HG03354 (cell line): Measurements from ENCODE around the gene XYLT1.

Experiments
- ATAC-seq: cut with Tn5 transposase; IDR thresholded peaks from one replicate; pipeline ENCODE4 v1.9.1; 2021; ENCODE audit warnings: mild to moderate bottlenecking; ENCODE audit not compliant: unreplicated experiment, poor library complexity, severe bottlenecking

Gene XYLT1

DNA sequence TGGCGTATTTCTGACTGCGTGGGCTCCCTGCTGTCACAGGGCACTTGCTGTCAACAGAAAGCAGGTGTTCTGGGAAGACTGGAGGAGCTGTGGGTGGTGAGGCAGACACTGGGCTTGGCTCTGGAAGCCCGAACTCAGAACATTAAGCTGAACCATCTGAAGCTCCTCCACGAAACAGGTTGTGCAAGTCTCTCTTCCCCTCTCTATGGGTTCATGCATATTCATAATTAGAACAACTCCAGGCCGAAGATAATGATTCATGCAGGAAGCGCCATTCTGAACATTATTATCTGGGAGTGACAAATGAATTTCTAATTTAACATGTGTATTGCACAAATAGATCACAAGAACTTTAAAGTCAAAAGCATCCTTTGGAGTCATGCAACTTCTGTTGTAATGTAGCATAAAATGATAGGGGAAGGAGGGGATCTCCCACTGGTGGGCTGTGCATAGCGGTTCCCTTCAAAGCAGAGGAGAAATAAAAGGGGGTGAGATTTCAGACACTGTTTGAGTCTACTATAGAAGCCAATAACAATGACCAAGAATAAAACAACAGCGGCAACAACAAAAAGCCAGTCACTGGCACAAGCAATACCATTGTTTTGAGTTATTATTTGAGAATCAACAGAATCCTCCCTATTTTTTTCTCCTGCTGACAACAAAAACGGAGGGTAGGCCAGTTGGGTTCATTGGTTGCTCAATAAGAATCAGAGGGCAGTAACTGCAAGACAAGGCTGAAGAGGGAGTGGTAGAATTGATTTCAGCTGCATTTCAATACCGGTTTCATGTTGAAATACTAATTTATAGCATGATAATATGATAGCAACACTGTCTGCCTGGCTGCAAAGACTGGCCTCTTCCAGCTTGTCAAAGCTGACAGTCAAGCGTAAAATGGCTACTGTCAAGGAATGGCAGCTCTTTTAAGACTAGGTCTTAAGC is 407.3 kb downstream of the XYLT1 start:
- ATAC-seq = no peak

DNA sequence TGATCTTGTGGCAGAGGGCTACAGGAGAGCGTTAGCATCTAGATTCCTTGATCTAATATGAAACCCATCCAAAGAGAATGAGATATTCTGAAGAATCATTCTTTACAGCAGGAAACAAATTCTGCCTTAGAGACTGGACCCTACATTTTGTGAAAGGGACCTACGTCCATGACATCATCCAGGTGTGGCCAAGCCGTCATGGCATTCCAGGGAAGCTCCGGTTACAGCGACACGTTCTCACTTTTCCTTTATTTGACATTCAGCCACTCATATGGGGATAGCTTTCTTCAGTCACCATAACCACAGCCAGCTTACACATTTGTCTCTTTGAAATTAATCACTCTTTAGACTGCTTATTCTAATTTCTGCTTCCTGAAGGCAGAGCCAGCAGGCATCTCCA is 408.1 kb downstream of the XYLT1 start:
- no peak for ATAC-seq

DNA sequence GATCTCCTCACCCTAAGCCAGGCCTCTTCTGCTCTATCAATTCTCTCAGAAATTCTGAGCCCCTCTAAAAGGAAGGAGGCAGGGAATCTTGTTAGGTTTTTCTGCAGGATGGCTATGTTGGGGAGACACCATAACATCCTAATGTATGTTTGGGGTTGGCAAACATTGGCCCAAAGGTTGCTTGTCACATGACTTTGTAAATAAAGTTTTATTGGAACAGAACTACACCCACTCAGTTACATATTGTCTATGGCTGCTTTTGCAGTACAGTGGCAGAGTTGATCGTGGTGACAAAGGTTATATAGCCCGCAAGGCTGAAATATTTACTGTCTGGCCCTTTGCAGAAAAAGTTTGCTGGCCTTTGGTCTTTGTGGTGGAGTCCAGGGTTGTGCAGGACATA is 409.4 kb downstream of the XYLT1 start:
- no peak for ATAC-seq

DNA sequence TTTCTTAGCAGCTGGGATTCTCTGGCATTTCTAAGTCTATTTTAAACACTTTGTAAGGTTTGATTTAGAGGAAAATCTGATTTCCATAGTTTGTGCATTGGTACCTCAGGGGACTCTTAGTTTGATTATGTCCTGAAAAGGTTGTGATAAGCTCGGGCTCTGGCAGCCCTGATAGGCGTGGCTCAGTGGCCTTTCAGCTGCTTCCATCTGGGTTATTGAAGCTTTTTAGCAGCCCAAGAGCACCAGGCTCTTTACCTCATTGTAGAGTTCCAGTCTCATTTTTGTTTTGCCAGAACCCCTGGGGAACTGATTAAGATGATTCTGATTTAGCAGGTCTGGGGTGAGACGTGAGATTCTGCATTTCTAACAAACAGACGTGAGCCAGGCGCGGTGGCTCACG is 412.3 kb downstream of the XYLT1 start:
- ATAC-seq = no peak

DNA sequence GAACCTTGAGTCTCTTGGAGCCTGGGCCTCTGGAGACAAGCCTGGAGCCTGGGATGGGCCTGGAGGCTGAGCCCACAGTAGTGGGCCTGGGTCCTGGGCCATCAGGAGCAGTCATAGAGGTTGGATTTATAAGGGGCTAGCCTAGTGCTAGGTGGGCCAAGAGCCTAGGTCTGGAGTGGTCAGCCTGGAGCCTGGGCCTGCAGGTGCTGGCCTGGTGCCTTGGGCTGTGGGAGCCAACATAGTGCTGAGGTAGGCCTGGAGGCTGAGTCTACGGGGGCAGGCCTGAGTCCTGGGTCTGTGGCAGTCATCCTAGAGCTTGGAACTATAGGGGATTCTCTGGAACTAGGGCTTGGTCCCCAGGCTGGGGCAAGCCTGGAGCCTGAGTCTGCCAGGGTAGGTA is 414.1 kb downstream of the XYLT1 start:
- ATAC-seq = no peak

DNA sequence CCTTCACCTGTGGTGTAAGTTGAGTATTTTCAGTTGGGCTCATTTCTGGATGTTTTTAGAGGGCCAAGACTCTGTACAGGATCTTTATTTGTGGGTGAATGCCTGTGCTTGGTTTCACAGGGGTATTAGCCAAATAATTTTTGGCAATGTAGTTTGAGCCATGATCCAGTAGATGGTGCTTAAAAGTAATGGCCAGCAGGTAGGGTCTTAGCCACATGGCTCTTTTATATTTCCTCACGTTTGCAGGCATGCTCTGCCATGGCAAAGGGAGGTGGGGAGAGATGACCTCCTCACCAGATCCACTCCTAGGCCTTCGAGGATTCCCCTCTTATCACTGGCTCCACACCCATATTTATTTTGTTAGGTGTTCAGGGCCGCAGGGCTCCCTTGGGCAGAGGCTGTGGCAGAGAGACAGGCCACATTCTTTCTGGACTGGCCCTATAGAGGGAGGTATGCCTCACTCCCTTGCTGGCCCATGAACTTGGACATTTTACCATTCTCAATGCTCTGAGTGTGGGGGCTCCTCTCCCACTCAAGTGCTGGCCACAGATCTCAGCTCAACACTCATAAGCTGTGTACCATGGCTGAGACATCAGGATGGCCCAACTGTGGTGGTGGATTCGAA is 417.1 kb downstream of the XYLT1 start:
- ATAC-seq = no peak
